HG03432 (cell line): ENCODE results near the gene TSC22D2.
"Not testable (repeated sequence)": the region's sequence is repeated elsewhere in the genome, so short reads cannot be mapped to it uniquely, and the experiment has no call there.

ENCODE experiments used
- ATAC-seq: cut with Tn5 transposase; IDR thresholded peaks from one replicate; pipeline ENCODE4 v1.9.1; 2021; ENCODE audit warnings: mild to moderate bottlenecking, moderate library complexity; ENCODE audit not compliant: unreplicated experiment

TSC22D2 gene

GRCh38 chr3:150446470-150446977 is 38.4 kb downstream of the TSC22D2 start:
- ATAC-seq, result no peak

GRCh38 chr3:150447084-150447483 is 39.0 kb downstream of the TSC22D2 start:
- ATAC-seq, result no peak

- no peak for ATAC-seq
Observed at GRCh38 chr3:150447631-150448465, 39.8 kb downstream of the TSC22D2 start.

- ATAC-seq, result no peak
Observed at GRCh38 chr3:150449169-150449721, 41.1 kb downstream of the TSC22D2 start.

GRCh38 chr3:150450916-150451315 is 42.8 kb downstream of the TSC22D2 start:
- no peak for ATAC-seq

GRCh38 chr3:150451329-150452048 is 43.4 kb downstream of the TSC22D2 start:
- no peak for ATAC-seq

- no peak for ATAC-seq
Observed at GRCh38 chr3:150453353-150453752, 45.3 kb downstream of the TSC22D2 start.

- ATAC-seq, result no peak
Observed at GRCh38 chr3:150454085-150454484, 46.0 kb downstream of the TSC22D2 start.

- ATAC-seq, result no peak
Observed at GRCh38 chr3:150454622-150455021, 46.5 kb downstream of the TSC22D2 start.

GRCh38 chr3:150455341-150455740 is 47.2 kb downstream of the TSC22D2 start:
- no peak for ATAC-seq

GRCh38 chr3:150458001-150458400 is 49.9 kb downstream of the TSC22D2 start:
- no peak for ATAC-seq

GRCh38 chr3:150460484-150460883 is 52.4 kb downstream of the TSC22D2 start:
- no peak for ATAC-seq

- ATAC-seq, result no peak
Observed at GRCh38 chr3:150461399-150461798, 53.3 kb downstream of the TSC22D2 start.

- no peak for ATAC-seq
Observed at GRCh38 chr3:150462108-150462507, 54.0 kb downstream of the TSC22D2 start.

- no peak for ATAC-seq
Observed at GRCh38 chr3:150464684-150465083, 56.6 kb downstream of the TSC22D2 start.

GRCh38 chr3:150467381-150467780 is 59.3 kb downstream of the TSC22D2 start:
- ATAC-seq, result no peak

GRCh38 chr3:150469031-150469930 is 61.2 kb downstream of the TSC22D2 start:
- no peak for ATAC-seq

GRCh38 chr3:150469931-150470740 is 62.0 kb downstream of the TSC22D2 start:
- ATAC-seq, result no peak

- ATAC-seq, result no peak
Observed at GRCh38 chr3:150472421-150472820, 64.3 kb downstream of the TSC22D2 start.

- not testable (repeated sequence) for ATAC-seq
Observed at GRCh38 chr3:150473161-150473560, 65.1 kb downstream of the TSC22D2 start.
